AG09309 (cell line): ENCODE results near the gene SFMBT2.

Experiments
- DNase-seq: peaks from one replicate; pipeline ENCODE4 v3.0.0-alpha.2; 2010; ENCODE audit warnings: low read depth
- H3K4me3 ChIP-seq: 2 replicates; pipeline ENCODE4 v1.5.1; 2011; ENCODE audit warnings: mild to moderate bottlenecking, low read depth, low read length, moderate library complexity; ENCODE audit not compliant: control insufficient read depth
- CTCF ChIP-seq: IDR thresholded peaks from 2 replicates; pipeline ENCODE4 v1.5.1; 2011; ENCODE audit warnings: mild to moderate bottlenecking, low read depth, low read length, inconsistent platforms; ENCODE audit not compliant: insufficient read depth, control insufficient read depth; ENCODE audit errors: missing control alignments

SFMBT2 gene

GRCh38 chr10:7260912-7261311 is 149.9 kb downstream of the SFMBT2 start:
- no peak for DNase-seq
- no peak for TF ChIP-seq CTCF
- no peak overlapping the region for H3K4me3 ChIP-seq

- peak; percentile 38 for TF ChIP-seq CTCF
- no peak overlapping the region for H3K4me3 ChIP-seq
- DNase-seq: peak; percentile 83
Observed at GRCh38 chr10:7260412-7260900, 150.4 kb downstream of the SFMBT2 start.

GRCh38 chr10:7258948-7259523 is 151.8 kb downstream of the SFMBT2 start:
- no peak for DNase-seq
- no peak for TF ChIP-seq CTCF
- no peak overlapping the region for H3K4me3 ChIP-seq

- no peak for TF ChIP-seq CTCF
- no peak overlapping the region for H3K4me3 ChIP-seq
- no peak for DNase-seq
Observed at GRCh38 chr10:7255517-7255916, 155.3 kb downstream of the SFMBT2 start.

GRCh38 chr10:7251696-7252465 is 159.0 kb downstream of the SFMBT2 start:
- H3K4me3 ChIP-seq: no peak overlapping the region
- no peak for DNase-seq
- TF ChIP-seq CTCF: no peak

GRCh38 chr10:7250236-7250635 is 160.6 kb downstream of the SFMBT2 start:
- DNase-seq: no peak
- H3K4me3 ChIP-seq: no peak overlapping the region
- no peak for TF ChIP-seq CTCF
